ENCODE measurements around the gene TSEN34.

TSEN34 gene

DNA sequence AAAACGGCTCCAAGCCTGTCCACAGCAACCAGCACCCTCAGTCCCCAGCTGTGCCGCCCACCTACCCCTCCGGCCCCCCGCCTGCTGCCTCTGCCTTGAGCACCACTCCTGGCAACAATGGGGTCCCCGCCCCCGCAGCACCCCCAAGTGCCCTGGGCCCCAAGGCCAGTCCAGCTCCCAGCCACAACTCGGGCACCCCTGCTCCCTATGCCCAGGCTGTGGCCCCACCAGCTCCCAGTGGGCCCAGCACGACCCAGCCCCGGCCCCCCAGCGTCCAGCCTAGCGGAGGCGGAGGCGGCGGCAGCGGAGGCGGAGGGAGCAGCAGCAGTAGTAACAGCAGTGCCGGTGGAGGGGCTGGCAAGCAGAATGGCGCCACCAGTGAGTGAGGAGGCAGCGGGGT, 43.0 kb upstream of the TSEN34 start:
- intact Hi-C loops (cut with DNase I; ENCODE audit: low total_unique reads): no loop called here
- peaks cover 77 to 100% (median 100%) of the 10 kb centered on the region in 3 donors for H3K36me3 ChIP-seq
- no peak overlapping the region for H3K27ac ChIP-seq
- DNase-seq: no peak
- TF ChIP-seq, protein P1, sequence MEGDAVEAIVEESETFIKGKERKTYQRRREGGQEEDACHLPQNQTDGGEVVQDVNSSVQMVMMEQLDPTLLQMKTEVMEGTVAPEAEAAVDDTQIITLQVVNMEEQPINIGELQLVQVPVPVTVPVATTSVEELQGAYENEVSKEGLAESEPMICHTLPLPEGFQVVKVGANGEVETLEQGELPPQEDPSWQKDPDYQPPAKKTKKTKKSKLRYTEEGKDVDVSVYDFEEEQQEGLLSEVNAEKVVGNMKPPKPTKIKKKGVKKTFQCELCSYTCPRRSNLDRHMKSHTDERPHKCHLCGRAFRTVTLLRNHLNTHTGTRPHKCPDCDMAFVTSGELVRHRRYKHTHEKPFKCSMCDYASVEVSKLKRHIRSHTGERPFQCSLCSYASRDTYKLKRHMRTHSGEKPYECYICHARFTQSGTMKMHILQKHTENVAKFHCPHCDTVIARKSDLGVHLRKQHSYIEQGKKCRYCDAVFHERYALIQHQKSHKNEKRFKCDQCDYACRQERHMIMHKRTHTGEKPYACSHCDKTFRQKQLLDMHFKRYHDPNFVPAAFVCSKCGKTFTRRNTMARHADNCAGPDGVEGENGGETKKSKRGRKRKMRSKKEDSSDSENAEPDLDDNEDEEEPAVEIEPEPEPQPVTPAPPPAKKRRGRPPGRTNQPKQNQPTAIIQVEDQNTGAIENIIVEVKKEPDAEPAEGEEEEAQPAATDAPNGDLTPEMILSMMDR (IDR thresholded peaks at IDR 0.05): no peak
- H3K4me1 ChIP-seq: no peaks in the 10 kb centered on the region
- no peak overlapping the region for H3K4me3 ChIP-seq
- H3K9me3 ChIP-seq: no peaks in the 10 kb centered on the region
- no peaks in the 10 kb centered on the region for H3K27me3 ChIP-seq

- intact Hi-C loops (cut with DNase I; ENCODE audit: low total_unique reads): no loop called here
- Histone ChIP-seq H3K27me3 (no peaks in the 10 kb centered on the region), H3K9me3 (no peaks in the 10 kb centered on the region), H3K4me1 (no peaks in the 10 kb centered on the region), H3K27ac (no peak overlapping the region), H3K4me3 (no peak overlapping the region), H3K36me3 (peaks cover 76 to 100% (median 100%) of the 10 kb centered on the region in 3 donors)
- no peak for DNase-seq
- TF ChIP-seq, protein P1 (IDR thresholded peaks at IDR 0.05): no peak
Measured at GRCh38 chr19:54149021-54149812, 41.9 kb upstream of the TSEN34 start.

- TF ChIP-seq, protein P1 (IDR thresholded peaks at IDR 0.05): no peak
- Histone ChIP-seq H3K36me3 (peaks cover 71 to 100% (median 100%) of the 10 kb centered on the region in 3 donors), H3K4me3 (no peak overlapping the region), H3K9me3 (no peaks in the 10 kb centered on the region), H3K4me1 (no peaks in the 10 kb centered on the region), H3K27ac (no peak overlapping the region), H3K27me3 (no peaks in the 10 kb centered on the region)
- intact Hi-C loops (cut with DNase I; ENCODE audit: low total_unique reads): no loop called here
- no peak for DNase-seq
Measured at GRCh38 chr19:54151362-54152035, 39.6 kb upstream of the TSEN34 start.

DNA sequence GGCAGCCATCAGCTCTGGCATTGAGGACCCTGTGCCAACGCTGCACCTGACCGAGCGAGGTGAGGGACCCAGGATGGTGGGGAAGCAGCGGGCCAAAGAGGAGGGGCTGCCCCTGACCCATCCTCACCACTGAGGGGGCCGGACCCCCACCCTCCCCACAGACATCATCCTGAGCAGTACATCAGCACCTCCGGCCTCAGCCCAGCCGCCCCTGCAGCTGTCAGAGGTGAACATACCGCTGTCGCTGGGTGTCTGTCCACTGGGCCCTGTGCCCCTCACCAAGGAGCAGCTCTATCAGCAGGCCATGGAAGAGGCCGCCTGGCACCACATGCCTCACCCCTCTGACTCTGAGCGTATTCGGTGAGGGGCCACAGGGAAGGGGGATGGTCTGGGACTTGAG, 38.8 kb upstream of the TSEN34 start:
- Histone ChIP-seq H3K27me3 (no peaks in the 10 kb centered on the region), H3K4me3 (no peak overlapping the region), H3K36me3 (peaks cover 70 to 100% (median 100%) of the 10 kb centered on the region in 3 donors), H3K9me3 (no peaks in the 10 kb centered on the region), H3K27ac (no peak overlapping the region), H3K4me1 (no peaks in the 10 kb centered on the region)
- TF ChIP-seq, protein P1 (IDR thresholded peaks at IDR 0.05): no peak
- intact Hi-C loops (cut with DNase I; ENCODE audit: low total_unique reads): no loop called here
- no peak for DNase-seq

GRCh38 chr19:54152878-54153524, 38.1 kb upstream of the TSEN34 start:
- H3K27ac ChIP-seq: no peak overlapping the region
- TF ChIP-seq, protein P1 (IDR thresholded peaks at IDR 0.05): no peak
- peaks cover 62 to 100% (median 99%) of the 10 kb centered on the region in 3 donors for H3K36me3 ChIP-seq
- H3K4me1 ChIP-seq: peaks cover 0 to 3% (median under 1%) of the 10 kb centered on the region in 4 donors
- intact Hi-C loops (cut with DNase I; ENCODE audit: low total_unique reads): no loop called here
- H3K9me3 ChIP-seq: no peaks in the 10 kb centered on the region
- no peak overlapping the region for H3K4me3 ChIP-seq
- no peaks in the 10 kb centered on the region for H3K27me3 ChIP-seq
- DNase-seq: no peak
